HG02840 (cell line): Measurements from ENCODE around the gene GLDN.

Experiments
- ATAC-seq: cut with Tn5 transposase; IDR thresholded peaks from one replicate; pipeline ENCODE4 v1.9.1; 2021; ENCODE audit warnings: mild to moderate bottlenecking, moderate library complexity, moderate number of reproducible peaks; ENCODE audit not compliant: unreplicated experiment, low FRiP score

The GLDN gene

GRCh38 chr15:51341366-51342226 is at the start of gene GLDN:
Gene GLDN, plus strand, starts transcription at chr15:51341655. Its CDS starts 30 bp downstream, at chr15:51341685.
- no peak for ATAC-seq

GRCh38 chr15:51298620-51299019 is 42.8 kb upstream of the GLDN start:
- no peak for ATAC-seq

GRCh38 chr15:51299187-51300015 is 42.1 kb upstream of the GLDN start:
- no peak for ATAC-seq

GRCh38 chr15:51302480-51302879 is 39.0 kb upstream of the GLDN start:
- ATAC-seq: no peak

- no peak for ATAC-seq
Observed at GRCh38 chr15:51303462-51303980, 37.9 kb upstream of the GLDN start.

- ATAC-seq: no peak
Observed at GRCh38 chr15:51307325-51307724, 34.1 kb upstream of the GLDN start.

- no peak for ATAC-seq
Observed at GRCh38 chr15:51307811-51308210, 33.6 kb upstream of the GLDN start.

GRCh38 chr15:51310064-51310463 is 31.4 kb upstream of the GLDN start:
- no peak for ATAC-seq

GRCh38 chr15:51311510-51311909 is 29.9 kb upstream of the GLDN start:
- no peak for ATAC-seq

GRCh38 chr15:51312166-51313073 is 29.0 kb upstream of the GLDN start:
- no peak for ATAC-seq

GRCh38 chr15:51313074-51313393 is 28.4 kb upstream of the GLDN start:
- no peak for ATAC-seq

- no peak for ATAC-seq
Observed at GRCh38 chr15:51313644-51314280, 27.7 kb upstream of the GLDN start.

GRCh38 chr15:51314391-51315337 is 26.8 kb upstream of the GLDN start:
- ATAC-seq: no peak

- no peak for ATAC-seq
Observed at GRCh38 chr15:51315726-51316125, 25.7 kb upstream of the GLDN start.

- no peak for ATAC-seq
Observed at GRCh38 chr15:51316636-51317035, 24.8 kb upstream of the GLDN start.

GRCh38 chr15:51318382-51319150 is 22.9 kb upstream of the GLDN start:
- no peak for ATAC-seq

- ATAC-seq: no peak
Observed at GRCh38 chr15:51319539-51319938, 21.9 kb upstream of the GLDN start.

GRCh38 chr15:51320843-51321242 is 20.6 kb upstream of the GLDN start:
- ATAC-seq: no peak
